Activated naive CD4-positive, alpha-beta T cell treated with anti-CD3 and anti-CD28 coated beads for 36 hours (primary cell): ENCODE results near the gene GPR34. TPM values are rescaled to one million over a fixed set of nuclear protein-coding genes. Genes with fewer than 3 reads are reported as not detected.
A peak's percentile ranks its signal among the peaks of the same experiment; 100 is the strongest.
"Not testable (repeated sequence)": the region's sequence is repeated elsewhere in the genome, so short reads cannot be mapped to it uniquely, and the experiment has no call there.

ENCODE experiments used
- CTCF ChIA-PET: fragments of 350-600 bp; sonication (Branson Sonifier 250); formaldehyde crosslinking; loops from one replicate; lab custom pipeline; 2021; ENCODE audit warnings: antibody characterized with exemption; lab: Charles Lee
- DNase-seq: peaks from one replicate; pipeline ENCODE4 v3.0.0-alpha.2; 2020
- H3K27ac Mint-ChIP-seq: one replicate; pipeline ENCODE4 v1.8.0; 2021; ENCODE audit warnings: mild to moderate bottlenecking, mixed read lengths
- H3K27me3 Mint-ChIP-seq: one replicate; pipeline ENCODE4 v1.8.0; 2021; ENCODE audit warnings: low read depth, mixed read lengths
- H3K36me3 Mint-ChIP-seq: one replicate; pipeline ENCODE4 v1.8.0; 2021; ENCODE audit warnings: low read depth, mixed read lengths
- H3K4me1 Mint-ChIP-seq: one replicate; pipeline ENCODE4 v1.8.0; 2021; ENCODE audit warnings: low read depth, mixed read lengths
- H3K4me3 Mint-ChIP-seq: one replicate; pipeline ENCODE4 v1.8.0; 2021; ENCODE audit warnings: mild to moderate bottlenecking, moderate library complexity, mixed read lengths
- H3K9me3 Mint-ChIP-seq: one replicate; pipeline ENCODE4 v1.8.0; 2021; ENCODE audit warnings: mixed read lengths
- intact Hi-C: fragments of 100-400 bp; cut with micrococcal nuclease; formaldehyde crosslinking; loops from one replicate; pipeline ENCODE4 v1.15.1; 2023
- total RNA-seq, 2 experiments: library from RNA; stranded (reverse); gene quantifications; one replicate each; pipeline ENCODE4 v1.2.3, GENCODE V29; 2021

Gene GPR34
- total RNA-seq, 2 experiments from 2014 or later: not detected

DNA sequence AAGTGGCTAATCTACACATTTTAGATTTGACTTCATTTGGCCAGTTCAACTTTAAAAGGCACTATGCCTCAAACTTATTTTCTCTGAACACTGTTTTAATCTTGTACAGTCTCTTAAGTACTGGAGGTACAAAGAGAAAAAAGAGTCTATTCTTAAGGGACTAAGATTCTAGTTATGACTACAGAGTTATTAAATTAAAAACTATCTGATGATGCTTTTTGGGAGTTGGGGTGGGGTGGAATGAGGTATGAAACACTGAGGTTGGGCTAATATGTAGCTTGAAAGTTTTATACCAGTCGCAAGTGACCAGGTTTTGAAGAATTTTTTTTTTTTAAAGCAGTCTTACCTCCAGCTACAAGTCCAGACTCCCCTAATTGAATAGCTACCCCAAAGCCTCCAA lies 17.7 kb upstream of the GPR34 start:
- Mint-ChIP-seq H3K4me1 (peaks cover 31% of the 10 kb centered on the region), H3K27me3 (no peaks in the 10 kb centered on the region), H3K36me3 (peaks cover 3% of the 10 kb centered on the region), H3K4me3 (no peak overlapping the region), H3K9me3 (no peaks in the 10 kb centered on the region), H3K27ac (no peak overlapping the region)
- CTCF ChIA-PET: no interaction called here
- DNase-seq: no peak
- intact Hi-C loops: no loop called here

GRCh38 chrX:41672643-41673042 lies 16.1 kb upstream of the GPR34 start:
- H3K27me3 Mint-ChIP-seq: no peaks in the 10 kb centered on the region
- DNase-seq: no peak
- no peaks in the 10 kb centered on the region for H3K9me3 Mint-ChIP-seq
- CTCF ChIA-PET: no interaction called here
- peaks cover 6% of the 10 kb centered on the region for H3K36me3 Mint-ChIP-seq
- no peak overlapping the region for H3K4me3 Mint-ChIP-seq
- peaks cover 17% of the 10 kb centered on the region for H3K4me1 Mint-ChIP-seq
- intact Hi-C loops: no loop called here
- no peak overlapping the region for H3K27ac Mint-ChIP-seq

DNA sequence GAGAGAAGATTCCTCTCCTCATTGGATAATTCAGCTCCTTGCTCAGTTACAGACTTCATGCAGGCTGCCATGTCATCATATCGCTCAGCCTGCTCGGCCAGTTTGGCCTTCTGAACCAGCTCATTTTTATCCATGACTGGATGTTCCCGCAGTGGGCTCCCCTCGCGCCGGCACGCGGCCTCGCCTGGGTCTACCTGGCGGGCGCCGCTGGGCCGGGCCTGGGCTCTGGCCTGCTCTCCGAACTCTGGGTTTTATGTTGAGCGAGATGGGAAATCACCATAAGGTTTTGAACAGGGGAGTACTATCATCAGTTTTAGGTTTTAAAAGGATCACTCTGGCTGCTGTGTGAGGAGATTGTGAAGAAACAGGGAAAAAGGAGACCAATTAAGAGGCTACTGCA lies 12.4 kb upstream of the GPR34 start:
- CTCF ChIA-PET: not testable (repeated sequence)

GRCh38 chrX:41677183-41678060 lies 11.4 kb upstream of the GPR34 start:
- Mint-ChIP-seq H3K27me3 (no peaks in the 10 kb centered on the region), H3K27ac (no peak overlapping the region), H3K36me3 (peaks cover 4% of the 10 kb centered on the region), H3K4me1 (peaks cover 2% of the 10 kb centered on the region), H3K4me3 (no peak overlapping the region), H3K9me3 (no peaks in the 10 kb centered on the region)
- DNase-seq: no peak
- CTCF ChIA-PET: no interaction called here
- intact Hi-C loops: no loop called here

More for the DNA sequence above, 12.4 kb upstream of the GPR34 start:
- H3K9me3 Mint-ChIP-seq, DNase-seq, H3K4me3 Mint-ChIP-seq, H3K4me1 Mint-ChIP-seq, H3K36me3 Mint-ChIP-seq, H3K27me3 Mint-ChIP-seq, intact Hi-C loops, H3K27ac Mint-ChIP-seq: not testable (repeated sequence)

GRCh38 chrX:41684138-41684537 lies 4.6 kb upstream of the GPR34 start:
- CTCF ChIA-PET: no interaction called here
- no peak overlapping the region for H3K27ac Mint-ChIP-seq
- peaks cover 12% of the 10 kb centered on the region for H3K4me1 Mint-ChIP-seq
- no peaks in the 10 kb centered on the region for H3K9me3 Mint-ChIP-seq
- intact Hi-C loops: no loop called here
- DNase-seq: no peak
- H3K36me3 Mint-ChIP-seq: no peaks in the 10 kb centered on the region
- no peaks in the 10 kb centered on the region for H3K27me3 Mint-ChIP-seq
- no peak overlapping the region for H3K4me3 Mint-ChIP-seq

DNA sequence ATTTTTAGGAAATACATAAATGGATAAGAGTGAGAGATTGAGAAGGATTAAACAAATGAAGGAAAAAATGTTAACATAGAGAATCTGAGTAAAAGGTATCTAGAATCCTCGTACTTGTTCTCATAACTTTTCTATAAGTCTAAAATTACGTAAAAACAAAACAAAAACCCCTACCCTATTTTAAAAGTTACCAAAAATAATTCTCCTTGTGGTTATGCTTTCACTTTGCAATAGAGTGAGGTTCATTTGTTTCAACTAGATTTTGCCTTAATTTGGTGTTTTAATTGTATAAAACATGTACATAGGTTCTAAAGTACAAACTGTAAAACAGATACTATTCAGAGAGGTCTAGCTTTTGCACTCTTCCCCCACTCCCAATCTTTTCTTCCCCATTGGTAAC lies 3.8 kb upstream of the GPR34 start:
- H3K9me3 Mint-ChIP-seq: no peaks in the 10 kb centered on the region

GRCh38 chrX:41686788-41687187 lies 2.0 kb upstream of the GPR34 start:
- CTCF ChIA-PET: interaction anchor here (0.7 kb wide), 1 partner anchor 12 kb away, joined by 3 read pairs; no protein-coding TSS in a partner anchor
- H3K27ac Mint-ChIP-seq: no peak overlapping the region
- no peak for DNase-seq
- no peaks in the 10 kb centered on the region for H3K36me3 Mint-ChIP-seq
- no peaks in the 10 kb centered on the region for H3K9me3 Mint-ChIP-seq
- intact Hi-C loops: no loop called here
- H3K4me3 Mint-ChIP-seq: no peak overlapping the region
- H3K4me1 Mint-ChIP-seq: peaks cover 20% of the 10 kb centered on the region
- no peaks in the 10 kb centered on the region for H3K27me3 Mint-ChIP-seq

More for the DNA sequence above, 3.8 kb upstream of the GPR34 start:
- H3K4me1 Mint-ChIP-seq: peaks cover 15% of the 10 kb centered on the region
- no peak overlapping the region for H3K27ac Mint-ChIP-seq
- intact Hi-C loops: no loop called here
- no peak overlapping the region for H3K4me3 Mint-ChIP-seq
- CTCF ChIA-PET: no interaction called here
- no peaks in the 10 kb centered on the region for H3K36me3 Mint-ChIP-seq
- no peak for DNase-seq
- no peaks in the 10 kb centered on the region for H3K27me3 Mint-ChIP-seq

- no peak overlapping the region for H3K27ac Mint-ChIP-seq
- intact Hi-C loops: loop anchor here (2.0 kb wide), 1 partner anchor 21 kb away; no protein-coding TSS in a partner anchor
- peaks cover 2% of the 10 kb centered on the region for H3K36me3 Mint-ChIP-seq
- H3K4me3 Mint-ChIP-seq: no peak overlapping the region
- no peaks in the 10 kb centered on the region for H3K27me3 Mint-ChIP-seq
- CTCF ChIA-PET: no interaction called here
- no peaks in the 10 kb centered on the region for H3K9me3 Mint-ChIP-seq
- DNase-seq: no peak
- peaks cover 29% of the 10 kb centered on the region for H3K4me1 Mint-ChIP-seq
These were observed 617 bp upstream of the GPR34 start for GRCh38 chrX:41688156-41688555.

DNA sequence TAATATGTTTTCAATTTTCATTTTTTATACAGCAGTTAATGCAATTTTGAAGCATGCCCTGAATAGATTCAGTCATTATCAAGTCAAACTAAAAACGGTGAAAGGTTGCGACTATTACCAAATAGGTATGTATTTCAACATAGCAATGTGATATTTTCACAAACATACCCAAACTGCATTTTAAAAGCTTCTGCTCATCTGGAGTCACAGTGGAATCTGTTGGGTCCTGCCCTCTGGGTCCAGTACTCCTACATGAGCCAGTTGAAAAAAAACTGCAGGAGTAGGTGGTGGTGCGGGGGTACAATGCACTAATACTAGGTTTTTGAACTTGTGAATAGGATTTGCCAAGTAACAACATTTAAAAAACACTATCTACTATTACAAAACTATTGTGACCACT lies 938 bp downstream of the GPR34 start:
- H3K27me3 Mint-ChIP-seq: no peaks in the 10 kb centered on the region
- CTCF ChIA-PET: no interaction called here
- peaks cover 2% of the 10 kb centered on the region for H3K36me3 Mint-ChIP-seq
- H3K27ac Mint-ChIP-seq: no peak overlapping the region
- intact Hi-C loops: loop anchor here (2.0 kb wide), 1 partner anchor 23 kb away; no protein-coding TSS in a partner anchor
- H3K9me3 Mint-ChIP-seq: no peaks in the 10 kb centered on the region
- DNase-seq: no peak
- H3K4me3 Mint-ChIP-seq: no peak overlapping the region
- peaks cover 37% of the 10 kb centered on the region for H3K4me1 Mint-ChIP-seq

DNA sequence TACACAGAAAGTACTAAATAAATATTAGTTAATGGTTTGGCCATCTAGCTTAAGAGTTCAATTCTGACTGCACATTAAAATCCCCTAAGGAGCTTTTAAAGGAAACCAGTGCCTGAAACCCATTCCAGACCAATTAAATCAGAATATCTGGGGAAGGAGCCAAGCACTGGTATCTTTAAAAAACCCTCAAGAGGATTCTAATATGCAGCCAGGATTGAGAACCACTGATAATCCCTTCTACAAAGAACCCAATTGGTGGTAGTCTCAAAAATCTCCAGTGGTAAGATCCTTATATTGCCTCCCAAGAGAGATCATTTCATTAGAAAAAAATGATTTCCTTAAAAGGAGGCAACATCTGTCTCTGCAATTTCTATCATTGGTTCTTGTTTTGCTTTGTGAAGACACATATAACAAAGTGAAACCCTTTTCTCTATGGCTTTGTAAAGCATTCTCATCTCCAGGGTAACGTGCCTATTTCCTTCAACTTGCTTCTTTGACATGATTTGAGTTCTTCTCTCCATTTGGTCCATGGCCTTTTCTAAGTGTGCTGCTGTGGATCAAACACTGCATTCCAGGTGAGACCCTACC lies 3.5 kb downstream of the GPR34 start:
- intact Hi-C loops: no loop called here
- Mint-ChIP-seq H3K4me3 (no peak overlapping the region), H3K4me1 (peaks cover 41% of the 10 kb centered on the region), H3K36me3 (peaks cover 7% of the 10 kb centered on the region), H3K27ac (no peak overlapping the region), H3K27me3 (no peaks in the 10 kb centered on the region), H3K9me3 (no peaks in the 10 kb centered on the region)
- DNase-seq: no peak
- CTCF ChIA-PET: no interaction called here

DNA sequence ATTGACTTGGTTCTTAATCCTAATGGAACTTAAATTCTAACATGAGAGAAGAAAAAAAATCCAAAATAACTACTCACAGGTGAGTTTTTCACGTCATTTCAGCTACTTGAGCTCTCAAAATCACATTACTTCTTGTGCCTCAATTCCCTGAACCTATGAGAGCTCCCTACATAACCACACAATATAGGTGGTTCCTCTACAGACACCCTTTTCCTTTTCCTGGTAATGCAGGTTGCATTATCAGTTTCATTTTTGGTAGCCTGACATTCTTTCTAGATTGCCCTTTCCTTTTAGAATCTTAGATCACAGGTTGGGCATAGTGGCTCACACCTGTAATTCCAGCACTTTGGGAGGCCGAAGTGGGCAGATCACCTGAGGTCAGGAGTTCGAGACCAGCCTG lies 4.3 kb downstream of the GPR34 start:
- no peak overlapping the region for H3K4me3 Mint-ChIP-seq
- H3K4me1 Mint-ChIP-seq: peaks cover 40% of the 10 kb centered on the region
- H3K27me3 Mint-ChIP-seq: no peaks in the 10 kb centered on the region
- H3K27ac Mint-ChIP-seq: no peak overlapping the region
- intact Hi-C loops: no loop called here
- no peaks in the 10 kb centered on the region for H3K9me3 Mint-ChIP-seq
- peaks cover 7% of the 10 kb centered on the region for H3K36me3 Mint-ChIP-seq
- no peak for DNase-seq
- CTCF ChIA-PET: no interaction called here

DNA sequence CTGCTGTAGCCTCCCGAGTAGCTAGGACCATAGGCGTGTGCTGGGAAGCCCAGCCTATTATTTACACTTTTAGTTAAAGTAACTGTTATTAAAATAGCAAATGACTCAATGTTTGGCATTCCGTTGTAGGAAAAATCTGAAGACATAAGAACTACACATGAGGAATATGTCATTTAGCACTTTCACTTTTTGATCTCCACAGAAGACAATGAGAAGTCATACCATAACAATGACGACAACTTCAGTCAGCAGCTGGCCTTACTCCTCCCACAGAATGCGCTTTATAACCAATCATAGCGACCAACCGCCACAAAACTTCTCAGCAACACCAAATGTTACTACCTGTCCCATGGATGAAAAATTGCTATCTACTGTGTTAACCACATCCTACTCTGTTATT lies 6.7 kb downstream of the GPR34 start:
- DNase-seq: peak; percentile 13
- Mint-ChIP-seq H3K27me3 (no peaks in the 10 kb centered on the region), H3K4me3 (no peak overlapping the region), H3K27ac (no peak overlapping the region), H3K9me3 (no peaks in the 10 kb centered on the region), H3K36me3 (peaks cover 7% of the 10 kb centered on the region), H3K4me1 (peaks cover 31% of the 10 kb centered on the region)
- CTCF ChIA-PET: no interaction called here
- intact Hi-C loops: no loop called here

GRCh38 chrX:41703574-41704029 lies 14.8 kb downstream of the GPR34 start:
- Mint-ChIP-seq H3K4me1 (peaks cover 25% of the 10 kb centered on the region), H3K4me3 (no peak overlapping the region), H3K9me3 (no peaks in the 10 kb centered on the region), H3K27me3 (no peaks in the 10 kb centered on the region), H3K36me3 (peaks cover 2% of the 10 kb centered on the region), H3K27ac (no peak overlapping the region)
- CTCF ChIA-PET: no interaction called here
- DNase-seq: no peak
- intact Hi-C loops: no loop called here
